Progenitor cell of endocrine pancreas (in vitro differentiated cells): ENCODE results near the gene XKR7. TPM values are rescaled to one million over a fixed set of nuclear protein-coding genes. Genes with fewer than 3 reads are reported as not detected.

Experiments used
- DNase-seq: peaks from one replicate; pipeline ENCODE4 v3.0.0; 2021; ENCODE audit warnings: low spot score; ENCODE audit not compliant: unreplicated experiment
- H3K27ac Mint-ChIP-seq: 2 replicates; pipeline ENCODE4 v1.8.0; 2021; ENCODE audit warnings: mild to moderate bottlenecking, moderate library complexity, mixed read lengths
- H3K27me3 Mint-ChIP-seq: 2 replicates; pipeline ENCODE4 v1.8.0; 2021; ENCODE audit warnings: mixed read lengths
- H3K36me3 Mint-ChIP-seq: 2 replicates; pipeline ENCODE4 v1.8.0; 2022; ENCODE audit warnings: mixed read lengths; ENCODE audit not compliant: insufficient read depth
- H3K4me1 Mint-ChIP-seq: 2 replicates; pipeline ENCODE4 v1.8.0; 2021; ENCODE audit warnings: low read depth, mixed read lengths
- H3K4me3 Mint-ChIP-seq: 2 replicates; pipeline ENCODE4 v1.8.0; 2021; ENCODE audit warnings: low read depth, mild to moderate bottlenecking, moderate library complexity, mixed read lengths
- H3K9me3 Mint-ChIP-seq: 2 replicates; pipeline ENCODE4 v1.8.0; 2021; ENCODE audit warnings: low read depth, mixed read lengths
- CTCF ChIP-seq: fragments of 200-600 bp; sonication (generic); IDR thresholded peaks from one replicate; pipeline ENCODE4 v1.5.0; 2021; ENCODE audit warnings: antibody characterized with exemption, mild to moderate bottlenecking; ENCODE audit not compliant: unreplicated experiment
- total RNA-seq: library from RNA; stranded (reverse); gene quantifications from 2 replicates; pipeline ENCODE4 v1.2.1, GENCODE V29; 2021

XKR7 gene
- total RNA-seq, 1 donor from 2014 or later = 2.7 TPM

GRCh38 chr20:31922181-31922580 is 45.8 kb upstream of the XKR7 start:
- H3K27ac Mint-ChIP-seq = no peak overlapping the region
- H3K4me3 Mint-ChIP-seq = no peak overlapping the region
- no peaks in the 10 kb centered on the region for H3K36me3 Mint-ChIP-seq
- TF ChIP-seq CTCF = no peak
- H3K9me3 Mint-ChIP-seq = no peaks in the 10 kb centered on the region
- peaks cover 3% of the 10 kb centered on the region for H3K4me1 Mint-ChIP-seq
- DNase-seq = no peak
- H3K27me3 Mint-ChIP-seq = peaks cover 34% of the 10 kb centered on the region

DNA sequence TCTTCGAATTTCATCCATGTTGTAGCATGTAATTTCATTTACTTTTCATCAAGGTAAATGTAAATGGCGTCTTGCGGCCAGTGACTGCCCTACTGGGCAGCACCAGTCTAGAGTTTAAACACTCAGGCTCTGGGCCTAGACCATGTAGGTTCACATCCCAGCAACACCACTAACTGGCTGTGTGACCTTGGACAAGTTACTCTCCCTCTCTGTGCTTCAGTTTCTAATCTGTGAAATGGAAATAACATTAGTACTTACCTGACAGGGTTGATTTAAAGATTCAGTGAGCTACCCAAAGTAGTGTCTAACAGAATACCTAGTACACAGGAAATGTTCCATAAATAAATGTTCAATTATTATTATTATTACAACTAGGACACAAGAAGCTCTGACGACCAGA is 45.4 kb upstream of the XKR7 start:
- DNase-seq = no peak
- Mint-ChIP-seq H3K4me1 (peaks cover 3% of the 10 kb centered on the region), H3K27me3 (peaks cover 33% of the 10 kb centered on the region), H3K4me3 (no peak overlapping the region), H3K9me3 (no peaks in the 10 kb centered on the region), H3K27ac (no peak overlapping the region), H3K36me3 (no peaks in the 10 kb centered on the region)
- TF ChIP-seq CTCF = no peak

- TF ChIP-seq CTCF = no peak
- Mint-ChIP-seq H3K4me3 (no peak overlapping the region), H3K9me3 (no peaks in the 10 kb centered on the region), H3K27me3 (peaks cover 26% of the 10 kb centered on the region), H3K4me1 (peaks cover 2% of the 10 kb centered on the region), H3K36me3 (no peaks in the 10 kb centered on the region), H3K27ac (no peak overlapping the region)
- no peak for DNase-seq
These were observed 44.3 kb upstream of the XKR7 start for GRCh38 chr20:31923388-31924331.

DNA sequence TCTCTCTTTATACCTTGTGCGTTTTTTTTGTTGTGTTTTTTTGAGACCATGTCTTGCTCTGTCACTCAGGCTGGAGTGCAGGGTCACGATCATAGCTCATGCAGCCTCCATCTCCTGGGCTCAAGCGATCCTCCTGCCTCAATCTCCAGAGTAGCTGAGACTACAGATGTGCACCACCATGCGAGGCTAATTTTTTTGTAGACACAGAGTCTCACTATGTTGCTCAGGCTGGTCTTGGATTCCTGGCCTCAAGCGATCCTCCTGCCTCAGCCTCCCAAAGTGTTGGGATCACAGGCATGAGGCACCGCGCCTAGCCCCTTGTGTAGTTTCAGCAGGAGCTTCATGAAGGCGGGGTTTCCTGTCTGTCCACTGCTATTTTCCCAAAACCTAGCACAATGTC is 43.4 kb upstream of the XKR7 start:
- no peaks in the 10 kb centered on the region for H3K9me3 Mint-ChIP-seq
- peaks cover 26% of the 10 kb centered on the region for H3K27me3 Mint-ChIP-seq
- no peak overlapping the region for H3K4me3 Mint-ChIP-seq
- no peaks in the 10 kb centered on the region for H3K36me3 Mint-ChIP-seq
- TF ChIP-seq CTCF = no peak
- no peak overlapping the region for H3K27ac Mint-ChIP-seq
- DNase-seq = no peak
- H3K4me1 Mint-ChIP-seq = peaks cover 2% of the 10 kb centered on the region

DNA sequence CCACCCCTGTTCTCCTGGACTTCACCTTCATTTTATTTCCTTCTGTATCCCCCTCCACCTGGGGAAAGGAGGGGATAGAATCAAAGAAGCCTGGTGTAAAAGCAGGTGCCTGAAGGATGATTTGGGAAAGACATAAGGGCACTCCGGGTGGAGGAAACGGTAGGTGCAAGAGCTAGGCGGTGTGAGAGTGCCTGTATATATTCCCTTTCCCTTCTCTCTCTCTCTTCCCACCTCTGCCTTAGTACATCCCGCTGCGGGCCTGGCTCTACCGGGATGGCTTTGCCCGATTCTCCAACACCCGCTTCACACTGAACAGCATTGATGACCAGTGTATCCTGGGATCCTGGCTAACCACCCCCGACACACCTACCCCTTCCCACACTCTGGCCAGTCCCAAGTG is 42.3 kb upstream of the XKR7 start:
- H3K9me3 Mint-ChIP-seq = no peaks in the 10 kb centered on the region
- no peak overlapping the region for H3K27ac Mint-ChIP-seq
- H3K4me1 Mint-ChIP-seq = peaks cover 2% of the 10 kb centered on the region
- H3K4me3 Mint-ChIP-seq = no peak overlapping the region
- peaks cover 24% of the 10 kb centered on the region for H3K27me3 Mint-ChIP-seq
- DNase-seq = no peak
- no peaks in the 10 kb centered on the region for H3K36me3 Mint-ChIP-seq
- TF ChIP-seq CTCF = no peak
